SHP77 treated with DMSO at 0.1 percent for 48 hours (cell line): Measurements from ENCODE around the gene TIMP2.
"Not testable (repeated sequence)": the region's sequence is repeated elsewhere in the genome, so short reads cannot be mapped to it uniquely, and the experiment has no call there.

ENCODE experiments used
- DNase-seq: peaks from one replicate; lab custom pipeline; 2025; lab: John Stamatoyannopoulos, UW

TIMP2 gene

GRCh38 chr17:78929908-78930775 is 5.0 kb upstream of the TIMP2 start:
- DNase-seq: peak; percentile 9

- peak; percentile 34 for DNase-seq
Observed at GRCh38 chr17:78925662-78926555, 722 bp upstream of the TIMP2 start.

- DNase-seq: no peak
Observed at GRCh38 chr17:78924481-78925151, 571 bp downstream of the TIMP2 start.

DNA sequence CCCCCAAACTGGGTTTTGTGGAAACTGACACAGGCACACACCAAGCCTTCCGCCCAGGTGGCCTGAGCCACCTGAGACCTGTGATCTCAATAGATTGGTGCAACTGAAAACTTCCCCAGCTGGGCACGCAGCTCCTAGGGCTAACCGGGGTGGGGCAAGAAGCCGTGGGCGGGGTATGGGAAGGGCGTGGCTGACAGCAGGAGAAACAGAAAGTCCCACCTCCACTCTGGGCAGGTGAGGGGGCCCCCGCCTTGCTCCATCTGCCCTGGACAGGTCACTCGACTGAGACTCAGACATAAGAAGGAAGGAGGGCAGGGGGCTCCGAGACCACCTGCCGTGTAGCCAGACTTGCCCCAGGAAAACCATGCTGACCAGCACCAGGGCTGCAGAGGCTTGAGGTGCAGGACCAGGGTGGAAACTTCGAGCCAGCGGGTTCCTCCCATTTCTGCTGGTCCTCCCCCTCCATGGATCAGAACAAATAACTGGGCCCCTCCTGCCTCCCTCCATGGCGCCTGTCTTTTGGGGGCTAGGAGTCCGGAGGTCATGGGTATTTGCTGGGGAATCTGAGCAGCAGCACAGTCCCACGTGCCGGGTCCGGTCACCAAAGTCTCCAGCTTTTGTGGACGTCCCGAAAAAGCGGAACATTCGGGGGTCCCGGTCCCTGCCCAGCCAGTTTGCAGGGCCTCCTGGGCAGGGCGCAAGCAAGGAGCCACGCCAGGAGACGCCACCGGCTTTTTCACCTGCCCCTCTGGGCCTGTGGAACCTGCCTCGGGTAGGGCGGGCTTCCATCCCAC is 1.3 kb downstream of the TIMP2 start:
- no peak for DNase-seq

DNA sequence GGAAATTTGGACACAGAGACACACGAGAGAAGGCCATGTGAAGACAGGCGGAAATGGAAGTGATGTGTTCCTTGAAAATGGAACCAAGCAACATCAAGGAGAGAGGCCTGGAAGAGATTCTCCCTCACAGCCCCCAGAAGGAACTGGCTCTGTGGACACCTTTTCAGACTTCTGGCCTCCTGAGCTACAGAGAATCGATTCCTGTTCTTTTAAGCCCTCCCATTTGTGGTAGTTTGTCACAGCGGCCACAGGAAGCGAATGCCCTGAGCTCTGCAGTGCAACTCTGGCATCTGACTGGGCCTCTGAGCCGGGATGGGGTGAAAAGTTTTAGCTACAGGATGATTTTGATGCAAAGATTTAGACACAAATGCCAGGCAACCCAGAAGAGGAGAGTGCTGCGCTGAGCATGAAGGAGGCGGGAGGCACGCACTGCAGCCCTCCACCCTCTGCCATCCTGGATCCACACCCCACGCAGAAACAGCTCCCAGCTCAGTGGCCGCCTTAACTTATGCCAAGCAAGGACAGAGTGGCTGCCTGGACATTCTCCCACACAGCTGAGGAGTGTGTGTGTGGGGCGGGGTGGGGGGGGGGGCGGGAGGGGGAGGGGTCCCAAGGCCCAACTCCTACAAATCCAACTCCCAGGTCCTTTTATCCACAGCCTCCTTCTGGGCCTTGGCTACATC is 2.2 kb downstream of the TIMP2 start:
- no peak for DNase-seq

DNA sequence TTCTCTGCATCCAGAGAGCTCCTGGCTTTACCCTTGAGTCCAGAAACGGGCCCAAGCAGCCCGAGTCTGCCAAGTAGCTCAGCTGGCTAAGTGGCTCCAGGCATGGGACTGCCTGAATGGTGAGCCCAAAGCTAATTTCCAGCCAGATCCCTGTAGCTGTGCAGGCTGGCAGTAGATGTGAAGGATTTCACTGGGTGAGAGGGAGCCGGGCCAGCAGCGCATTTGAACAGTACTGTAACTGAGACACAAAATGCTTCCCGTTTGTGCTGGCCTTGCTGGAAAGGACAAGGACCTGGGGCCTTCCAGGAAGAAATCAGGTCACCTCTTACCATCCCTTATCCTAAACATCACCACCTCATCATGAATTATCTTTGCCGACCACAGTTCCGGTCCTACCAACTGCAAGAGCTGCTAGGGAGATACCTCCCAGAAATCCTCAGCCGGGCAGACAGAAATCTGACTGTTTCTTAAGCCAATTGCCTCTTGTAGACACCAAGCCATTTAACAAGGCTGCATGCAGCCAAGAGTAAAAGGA is 3.7 kb downstream of the TIMP2 start:
- DNase-seq: no peak

DNA sequence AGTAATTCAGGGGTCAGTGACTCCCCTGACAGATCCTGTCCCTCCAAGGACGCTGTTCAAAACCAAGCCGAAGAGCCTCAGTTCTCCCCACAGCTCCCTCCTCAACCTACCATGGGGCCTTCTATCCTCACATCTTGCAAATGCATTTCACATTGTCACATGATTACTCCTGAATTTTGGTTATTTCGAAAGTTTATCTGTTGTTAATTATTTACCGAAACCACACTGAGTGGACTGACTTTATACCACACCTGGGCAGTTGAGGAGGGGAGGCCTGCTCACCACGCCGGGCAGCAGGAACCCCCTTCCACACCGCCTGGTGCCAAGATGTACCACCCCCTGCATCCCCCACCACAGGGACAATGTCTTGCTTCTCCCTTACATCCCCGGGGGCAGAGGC is 4.7 kb downstream of the TIMP2 start:
- no peak for DNase-seq

- no peak for DNase-seq
Observed at GRCh38 chr17:78919861-78920450, 5.2 kb downstream of the TIMP2 start.

GRCh38 chr17:78918979-78919378 is 6.2 kb downstream of the TIMP2 start:
- DNase-seq: no peak

- DNase-seq: no peak
Observed at GRCh38 chr17:78917451-78918275, 7.5 kb downstream of the TIMP2 start.

GRCh38 chr17:78915872-78916632 is 9.1 kb downstream of the TIMP2 start:
- DNase-seq: no peak

DNA sequence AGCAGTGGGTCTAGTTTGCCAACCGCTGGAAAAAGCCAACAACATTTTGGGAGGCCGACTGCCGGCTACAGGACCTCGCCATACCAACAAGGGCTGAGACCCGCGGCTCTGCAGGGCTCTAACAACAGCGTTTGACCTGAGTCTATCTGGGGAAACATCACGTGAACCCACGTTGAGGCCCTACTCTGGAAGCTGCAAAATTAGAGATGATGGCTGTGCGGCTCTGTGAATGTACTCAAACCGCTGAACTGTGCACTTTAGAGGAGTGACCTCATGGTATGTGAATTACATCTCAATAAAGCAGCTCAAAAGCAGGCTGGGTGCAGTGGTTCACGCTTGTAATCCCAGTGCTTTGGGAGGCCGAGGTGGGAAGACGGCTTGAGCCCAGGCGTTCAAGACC is 12.1 kb downstream of the TIMP2 start:
- no peak for DNase-seq

GRCh38 chr17:78912082-78912481 is 13.1 kb downstream of the TIMP2 start:
- DNase-seq: no peak

GRCh38 chr17:78911543-78911942 is 13.6 kb downstream of the TIMP2 start:
- DNase-seq: not testable (repeated sequence)

GRCh38 chr17:78910497-78911284 is 14.5 kb downstream of the TIMP2 start:
- DNase-seq: no peak

DNA sequence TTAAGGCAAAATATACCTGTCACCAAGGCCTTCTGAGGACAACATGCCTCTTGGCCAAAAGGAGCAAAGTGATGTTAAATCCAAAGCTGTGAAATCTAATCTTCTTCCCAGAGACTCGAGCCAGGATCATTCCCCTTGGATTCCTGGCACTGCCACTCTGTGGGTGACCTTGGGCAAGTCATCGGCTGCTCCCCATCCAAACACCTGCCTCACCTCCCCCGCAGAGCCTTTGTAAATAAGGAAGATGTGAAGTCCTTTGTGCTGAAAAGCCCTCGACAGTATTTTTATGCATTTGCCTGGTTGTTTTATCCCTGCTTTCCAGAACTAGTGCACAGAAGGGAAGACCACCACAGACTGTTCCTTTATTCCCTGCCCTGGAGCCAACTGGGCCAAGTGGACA is 16.8 kb downstream of the TIMP2 start:
- peak; percentile 54 for DNase-seq

GRCh38 chr17:78905541-78905940 is 19.6 kb downstream of the TIMP2 start:
- DNase-seq: no peak

GRCh38 chr17:78905116-78905515 is 20.1 kb downstream of the TIMP2 start:
- no peak for DNase-seq
